Epidermal melanocyte (primary cell): ENCODE measurements around the gene IAH1.

Source experiments
- DNase-seq: peaks from one replicate; pipeline ENCODE4 v3.0.0; 2011; ENCODE audit warnings: low spot score; ENCODE audit not compliant: insufficient read length

IAH1 gene, protein sequence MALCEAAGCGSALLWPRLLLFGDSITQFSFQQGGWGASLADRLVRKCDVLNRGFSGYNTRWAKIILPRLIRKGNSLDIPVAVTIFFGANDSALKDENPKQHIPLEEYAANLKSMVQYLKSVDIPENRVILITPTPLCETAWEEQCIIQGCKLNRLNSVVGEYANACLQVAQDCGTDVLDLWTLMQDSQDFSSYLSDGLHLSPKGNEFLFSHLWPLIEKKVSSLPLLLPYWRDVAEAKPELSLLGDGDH

DNA sequence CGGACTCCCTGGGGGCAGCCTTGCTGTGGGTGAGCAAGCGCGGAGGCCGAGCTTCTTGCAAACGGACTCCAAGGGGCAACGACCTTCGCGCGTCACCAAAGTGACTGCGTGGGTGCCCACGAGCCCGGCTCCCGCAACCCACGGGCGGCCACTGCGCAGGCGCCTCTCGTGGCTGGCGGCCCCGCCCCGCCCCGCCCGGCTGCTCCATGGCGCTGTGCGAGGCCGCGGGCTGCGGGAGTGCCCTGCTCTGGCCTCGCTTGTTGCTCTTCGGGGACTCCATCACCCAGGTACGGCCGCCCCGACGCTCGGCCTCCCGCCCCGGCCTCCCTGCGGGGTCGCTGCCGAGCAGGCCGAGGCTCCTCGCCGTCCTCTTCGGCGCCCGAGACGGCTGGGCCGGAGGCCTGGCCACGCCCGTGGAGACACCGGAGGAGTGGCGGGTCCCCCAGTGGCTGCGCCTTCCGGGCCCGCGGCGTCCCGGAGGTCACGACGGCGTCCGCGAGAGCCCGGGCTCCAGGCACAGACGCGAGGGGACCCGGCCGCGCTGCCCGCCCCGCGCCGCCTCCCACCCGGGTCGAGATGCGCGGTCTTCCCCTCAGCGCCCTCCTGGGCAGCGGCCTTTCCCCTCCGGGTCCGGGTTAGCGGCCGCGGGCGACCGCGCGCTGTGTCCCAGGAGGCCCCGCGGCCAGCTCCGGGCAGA lies at the start of gene IAH1:
Gene IAH1 (plus strand): TSS at position 191 of the 697 bp plus-strand sequence. CDS start 16 bp downstream, at position 207.
- peak; percentile 80 for DNase-seq

DNA sequence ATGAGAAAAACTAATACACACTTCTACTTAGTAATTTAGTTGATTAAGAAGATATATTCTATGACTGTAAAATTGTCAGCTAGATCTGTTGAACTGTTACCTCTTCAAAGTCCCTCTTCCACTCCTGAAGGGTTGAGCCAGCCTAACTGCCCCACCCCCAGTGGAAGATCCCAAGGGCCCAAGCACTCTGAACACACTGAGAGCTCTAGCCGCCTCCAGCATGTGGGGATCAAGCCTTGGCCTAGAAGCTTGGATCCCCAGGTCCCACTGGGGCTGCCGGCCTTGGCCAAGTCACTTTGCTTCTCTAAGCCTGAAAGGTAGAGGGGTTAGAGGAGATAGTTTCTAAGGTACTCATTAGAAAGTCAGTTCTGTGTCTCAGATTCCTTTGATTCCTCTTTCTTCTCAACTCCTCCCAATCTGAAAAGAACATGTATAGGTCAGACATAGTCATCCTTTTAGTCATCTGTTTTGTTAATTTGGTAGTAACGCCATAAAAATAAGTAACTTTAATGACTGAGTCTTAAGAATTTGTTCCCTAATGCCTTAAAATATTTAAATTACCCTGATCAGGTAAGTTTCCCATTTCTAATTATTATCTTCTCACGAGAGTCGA lies 45.3 kb upstream of the IAH1 start:
- DNase-seq: no peak

DNA sequence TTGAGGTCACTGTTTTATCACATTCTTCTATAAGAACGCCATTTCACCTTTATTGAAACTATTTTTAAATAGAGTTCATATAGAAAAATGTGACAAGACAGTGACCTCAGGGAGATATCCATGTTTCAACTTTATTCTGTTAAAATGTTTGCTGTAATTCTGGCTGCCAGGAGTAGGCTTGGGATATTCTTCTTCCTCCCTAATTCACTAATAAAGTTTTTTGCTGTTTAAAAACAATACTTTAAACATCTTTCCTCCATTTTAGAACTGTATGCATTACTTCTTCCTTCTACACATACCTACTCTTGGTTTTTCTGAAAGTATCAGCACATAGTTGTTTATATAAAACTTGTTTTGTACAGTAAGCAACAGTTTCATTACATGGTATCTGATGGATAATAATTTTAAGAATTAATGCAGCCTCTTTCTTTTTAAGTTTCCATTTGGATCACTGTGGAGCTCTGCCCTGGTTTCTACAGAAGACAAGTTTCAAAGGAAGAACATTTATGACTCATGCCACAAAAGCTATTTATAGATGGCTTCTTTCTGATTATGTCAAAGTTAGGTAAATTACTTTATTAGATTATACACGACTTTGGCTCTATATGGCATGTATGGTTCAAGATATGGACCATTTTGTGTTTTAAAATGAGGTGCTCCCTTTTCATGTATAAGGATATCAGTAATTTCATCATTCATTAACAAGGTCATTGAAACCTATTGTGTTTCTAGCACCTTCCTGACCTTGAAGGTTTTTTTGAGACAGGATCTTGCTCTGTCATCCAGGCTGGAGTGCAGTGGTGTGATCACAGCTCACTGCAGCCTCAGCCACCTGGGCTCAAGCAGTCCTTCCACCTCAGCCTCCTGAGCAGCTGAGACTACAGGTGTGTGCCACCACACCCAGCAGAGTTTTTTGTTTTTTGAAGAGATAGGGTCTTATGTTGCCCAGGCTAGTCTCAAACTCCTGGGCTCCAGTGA lies 43.7 kb upstream of the IAH1 start:
- no peak for DNase-seq

DNA sequence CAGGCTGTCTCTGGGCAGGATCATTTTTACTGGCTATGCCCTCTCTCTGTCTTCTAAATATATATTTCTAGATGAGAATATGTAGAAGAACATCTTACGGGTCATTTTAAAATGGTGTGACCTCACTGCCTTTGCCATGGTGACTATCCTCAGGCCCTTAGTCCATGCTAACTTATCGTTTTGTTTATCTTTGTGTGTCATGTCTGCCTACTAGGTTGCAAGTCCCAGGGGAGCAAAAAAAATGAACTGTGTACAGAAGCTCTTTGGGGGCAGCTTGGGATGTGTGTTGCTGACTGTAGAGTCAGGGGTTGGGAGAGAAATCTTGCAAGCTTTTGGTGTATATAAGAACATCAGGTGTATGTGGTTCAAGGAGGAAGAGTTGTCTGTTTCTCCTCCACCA lies 39.9 kb upstream of the IAH1 start:
- DNase-seq: no peak

DNA sequence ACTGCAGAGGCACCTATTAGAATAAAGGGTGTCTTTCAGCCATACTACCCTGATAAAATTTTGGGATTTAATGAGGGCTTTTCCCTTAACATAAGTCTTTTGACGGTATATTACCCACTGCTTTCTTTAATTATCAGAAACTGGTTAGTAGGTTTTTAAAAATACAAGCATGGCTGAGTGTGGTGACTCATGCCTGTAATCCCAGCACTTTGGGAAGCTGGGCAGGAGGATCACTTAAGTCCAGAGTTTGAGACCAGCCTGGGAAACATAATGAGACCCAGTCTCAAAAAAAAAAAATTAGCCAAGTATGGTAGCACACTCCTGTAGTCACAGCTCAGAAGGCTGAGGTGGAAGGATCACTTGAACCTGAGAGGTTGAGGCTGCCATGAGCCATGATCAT lies 34.8 kb upstream of the IAH1 start:
- DNase-seq: no peak

DNA sequence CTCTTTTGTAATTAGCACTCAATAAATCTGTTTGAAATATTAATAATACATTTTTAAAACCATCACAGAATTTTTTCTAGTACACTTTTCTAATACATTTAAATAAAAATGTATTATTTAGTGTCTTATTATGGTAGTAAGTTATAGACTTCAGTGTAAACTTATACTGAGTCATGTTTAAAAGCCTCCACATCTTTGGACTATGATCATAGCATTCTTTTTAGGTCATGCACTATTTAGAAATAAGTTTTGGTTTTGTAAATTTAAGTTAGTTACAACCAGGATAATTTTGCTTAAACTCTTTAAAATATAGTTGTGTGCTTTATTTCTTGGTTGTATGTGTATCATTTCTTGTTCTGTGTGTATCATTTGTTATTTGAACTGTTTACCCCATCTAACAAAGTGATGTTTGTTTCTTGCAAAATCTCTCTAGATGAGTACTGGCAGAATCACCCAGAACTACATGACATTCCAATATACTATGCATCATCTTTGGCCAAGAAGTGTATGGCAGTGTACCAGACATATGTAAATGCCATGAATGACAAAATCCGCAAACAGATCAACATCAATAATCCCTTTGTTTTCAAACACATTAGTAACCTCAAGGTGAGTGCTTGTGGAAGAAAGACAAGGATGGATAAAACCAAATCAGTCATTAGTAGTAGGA lies 34.2 kb upstream of the IAH1 start:
- no peak for DNase-seq

DNA sequence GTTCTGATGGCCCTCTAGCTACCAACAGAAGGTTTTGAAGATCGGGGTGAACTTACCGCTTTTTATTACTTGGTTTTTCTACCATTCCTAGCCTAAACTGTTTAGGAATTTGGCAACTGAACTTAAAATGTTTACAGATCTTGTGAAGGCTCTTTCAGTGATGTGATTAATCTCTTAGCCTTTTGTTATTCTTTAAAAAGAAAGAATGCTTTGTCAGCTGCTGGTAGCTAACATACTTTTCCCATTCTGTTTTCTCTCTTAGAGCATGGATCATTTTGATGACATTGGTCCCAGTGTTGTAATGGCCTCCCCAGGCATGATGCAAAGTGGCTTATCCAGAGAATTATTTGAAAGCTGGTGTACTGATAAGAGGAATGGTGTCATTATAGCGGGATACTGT lies 32.8 kb upstream of the IAH1 start:
- DNase-seq: no peak

DNA sequence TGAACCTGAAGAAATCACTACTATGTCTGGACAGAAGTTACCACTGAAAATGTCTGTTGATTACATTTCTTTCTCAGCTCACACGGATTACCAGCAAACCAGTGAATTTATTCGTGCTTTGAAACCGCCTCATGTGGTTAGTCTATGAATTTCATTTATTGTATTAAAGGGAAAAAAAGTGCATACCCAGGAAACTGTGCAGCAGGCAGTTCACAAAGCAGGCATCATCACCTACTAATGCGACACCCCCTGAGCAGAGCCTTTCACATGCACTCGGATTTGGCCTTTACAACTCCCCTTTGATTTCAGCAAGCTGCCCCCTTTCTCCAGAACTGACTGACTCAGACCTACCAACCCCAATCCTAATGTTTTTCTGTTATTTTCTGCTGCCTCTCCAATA lies 30.8 kb upstream of the IAH1 start:
- DNase-seq: no peak

DNA sequence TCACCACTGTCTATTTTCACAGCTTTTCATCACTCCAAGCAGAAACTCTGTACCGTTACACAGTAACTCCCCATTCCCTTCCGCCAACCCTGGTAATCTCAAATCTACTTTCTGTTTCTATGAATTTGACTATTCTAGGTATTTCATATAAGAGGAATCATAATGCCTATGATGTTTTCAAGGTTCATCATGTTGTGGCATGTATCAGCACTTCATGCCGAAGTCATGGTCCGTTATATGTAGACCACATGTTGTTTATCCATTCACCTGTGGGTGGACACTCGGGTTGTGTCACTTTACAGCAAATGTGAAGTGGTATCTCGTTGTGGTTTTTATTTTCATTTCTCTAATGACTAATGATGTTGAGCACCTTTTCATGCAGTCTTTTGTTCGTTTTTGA lies 29.3 kb upstream of the IAH1 start:
- no peak for DNase-seq

DNA sequence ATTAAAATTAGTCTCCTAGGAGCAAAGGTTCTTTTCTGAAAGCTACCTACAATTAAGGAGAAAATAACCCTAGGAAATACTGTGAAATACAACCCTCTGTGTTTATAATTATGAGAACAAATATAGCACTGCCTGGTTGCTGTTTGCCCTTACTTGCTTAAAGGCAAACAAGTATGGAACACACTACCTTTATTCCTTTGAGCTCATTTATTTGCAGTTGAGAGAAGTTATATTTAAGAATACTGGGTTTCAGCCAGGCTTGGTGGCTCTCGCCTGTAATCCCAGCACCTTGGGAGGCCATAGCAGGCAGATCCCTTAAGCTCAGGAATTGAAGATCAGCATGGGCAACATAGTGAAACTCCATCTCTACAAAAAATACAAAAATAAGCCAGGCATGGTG lies 23.1 kb upstream of the IAH1 start:
- DNase-seq: no peak

DNA sequence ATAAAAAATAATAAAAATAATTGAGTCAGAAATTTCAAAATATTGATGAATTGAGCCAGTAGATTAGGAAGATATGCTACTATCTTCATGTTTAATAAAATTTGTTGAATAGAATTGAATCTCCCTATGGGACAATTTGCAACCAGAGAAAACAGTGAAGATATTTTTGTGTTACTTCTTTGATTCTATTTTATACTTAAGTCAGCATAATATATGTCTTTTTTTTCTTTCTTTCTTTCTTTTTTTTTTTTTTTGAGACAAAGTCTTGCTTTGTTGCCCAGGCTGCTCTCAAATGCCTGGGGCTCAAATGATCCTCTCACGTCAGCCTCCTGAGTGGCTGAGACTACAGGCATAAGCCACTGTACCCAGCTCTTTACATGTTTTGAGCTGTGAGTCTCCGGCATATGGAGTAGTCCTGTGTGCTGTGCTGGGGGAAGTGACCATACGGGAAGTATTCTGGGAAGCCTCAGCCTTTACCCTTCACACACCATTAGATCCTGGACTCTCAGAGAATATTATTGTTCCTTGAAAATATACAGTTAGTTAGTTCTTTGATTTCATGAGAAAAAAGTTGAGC lies 13.8 kb upstream of the IAH1 start:
- DNase-seq: peak; percentile 73

DNA sequence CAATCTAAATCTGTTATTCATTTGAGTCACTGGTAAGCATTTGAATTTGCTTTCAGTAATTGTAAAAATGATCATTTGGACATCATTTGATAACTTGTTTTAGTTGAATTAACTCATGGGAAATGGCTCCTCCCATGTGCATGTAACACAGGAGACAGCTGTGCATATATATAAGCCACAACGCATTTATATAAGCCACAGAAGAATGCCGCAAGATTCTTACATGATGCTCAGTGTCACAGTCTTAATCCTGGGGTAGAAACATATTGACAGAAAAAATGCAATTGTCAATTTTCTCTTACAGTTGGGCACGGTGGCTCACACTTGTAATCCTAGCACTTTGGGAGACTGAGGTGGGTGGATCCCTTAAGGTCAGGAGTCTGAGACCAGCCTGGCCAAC lies 13.3 kb upstream of the IAH1 start:
- no peak for DNase-seq

DNA sequence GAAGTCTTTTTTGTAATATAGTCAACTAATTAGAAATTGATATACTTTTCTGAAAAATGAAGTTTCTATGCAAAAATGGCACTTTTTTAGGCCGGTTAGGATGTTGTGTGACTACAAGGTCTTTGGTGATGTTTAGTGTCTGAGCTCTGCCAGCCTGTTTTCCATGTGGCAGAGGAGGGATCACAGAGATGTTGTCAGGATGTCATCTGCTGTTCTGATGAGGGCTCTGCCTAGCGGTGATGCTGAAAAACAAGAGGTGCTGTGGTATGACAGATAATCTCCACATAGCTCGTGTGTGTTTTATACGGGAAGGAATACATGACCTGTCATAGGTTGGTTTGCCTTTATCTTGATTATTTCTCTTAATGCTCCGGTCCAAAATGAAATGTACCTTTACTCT lies 12.0 kb upstream of the IAH1 start:
- no peak for DNase-seq

DNA sequence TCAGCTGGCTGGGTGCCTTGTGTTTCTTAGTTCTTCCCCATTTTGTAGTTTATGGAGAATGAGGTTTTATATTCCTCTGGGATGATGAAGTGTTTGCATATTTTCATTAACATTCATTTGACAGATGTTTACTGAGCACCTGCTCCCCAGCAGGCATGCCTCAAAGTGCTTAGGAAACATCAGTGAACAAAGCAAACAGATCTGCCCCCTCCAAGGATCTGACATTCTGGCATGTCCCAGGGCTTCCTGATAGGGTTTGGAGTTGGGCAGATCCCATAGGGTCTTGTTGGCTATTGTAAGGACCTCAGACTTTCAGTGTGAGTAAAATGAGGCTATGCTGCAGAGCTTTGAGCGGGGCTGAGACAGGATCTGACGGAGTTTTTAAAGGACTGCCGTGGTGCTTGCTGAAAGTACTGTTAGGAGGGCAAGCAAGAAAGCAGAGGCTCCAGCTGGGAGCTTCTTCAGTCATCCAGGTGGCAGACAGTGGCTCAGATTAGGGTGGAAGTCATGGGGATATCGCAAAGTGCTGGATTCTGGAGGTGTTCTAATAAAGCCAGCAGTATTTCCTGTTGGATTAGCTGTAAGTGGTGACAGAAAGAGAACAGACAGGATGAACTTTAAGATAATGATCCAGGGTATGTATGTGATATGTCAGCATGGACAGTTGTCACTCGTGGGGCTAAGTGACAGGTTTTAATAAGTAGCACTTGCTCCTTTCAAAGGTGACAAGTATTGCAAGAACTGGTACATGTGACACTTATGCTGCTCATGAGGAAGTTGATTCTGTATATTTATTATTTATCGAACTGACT lies 11.3 kb upstream of the IAH1 start:
- DNase-seq: no peak

DNA sequence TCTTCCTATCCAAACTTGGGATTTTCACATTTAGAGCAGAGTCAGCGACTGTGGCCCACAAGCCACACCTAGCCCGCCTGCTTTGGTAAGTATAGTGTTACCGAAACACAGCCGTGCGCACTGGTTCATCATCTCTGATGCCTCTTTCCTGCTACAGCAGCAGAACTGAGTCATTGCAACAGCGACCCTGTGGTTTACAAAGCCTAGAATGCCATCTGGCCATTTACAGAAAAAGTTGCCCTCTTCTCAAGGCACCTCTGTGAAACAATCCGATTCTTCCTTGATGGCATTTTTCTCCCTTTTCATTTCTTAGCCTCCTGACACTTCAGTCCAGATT lies 10.7 kb upstream of the IAH1 start:
- DNase-seq: no peak

DNA sequence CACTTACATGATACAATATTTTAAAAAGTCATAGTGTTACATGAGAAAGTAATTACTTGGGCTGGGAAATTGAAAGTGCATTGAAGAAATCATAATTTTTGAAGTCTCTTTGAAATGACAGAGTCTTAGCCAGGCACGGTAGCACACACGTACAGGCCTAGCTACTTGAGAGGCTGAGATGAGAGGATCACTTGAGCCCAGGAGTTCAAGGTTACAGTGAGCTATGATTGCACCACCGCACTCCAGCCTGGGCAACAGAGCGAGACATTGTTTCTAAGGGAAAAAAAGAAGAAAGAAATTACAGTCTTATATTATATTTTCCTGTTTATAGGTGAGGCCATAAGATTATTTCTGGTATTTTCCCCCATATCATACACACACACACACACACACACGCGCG lies 9.2 kb upstream of the IAH1 start:
- no peak for DNase-seq

DNA sequence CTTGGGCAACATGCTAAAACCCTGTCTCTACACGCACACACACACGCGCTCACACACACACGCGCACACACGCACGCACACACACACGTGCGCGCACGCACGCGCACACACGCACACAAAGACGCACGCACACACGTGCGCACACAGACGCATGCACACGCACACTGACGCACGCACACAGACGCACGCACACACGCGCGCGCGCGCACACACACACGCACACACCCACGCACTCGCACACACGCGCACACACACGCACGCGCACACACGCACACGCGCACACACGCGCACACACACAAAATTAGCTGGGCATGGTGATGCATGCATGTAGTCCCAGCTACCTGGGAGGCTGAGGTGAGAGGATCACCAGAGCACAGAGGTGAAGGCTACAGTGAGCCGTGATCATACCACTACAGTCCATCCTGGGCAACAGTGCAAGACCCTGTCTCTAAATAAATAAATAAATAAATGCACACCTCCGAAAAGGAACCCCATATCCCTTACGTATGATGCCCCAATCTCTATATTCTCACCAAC lies 8.1 kb upstream of the IAH1 start:
- DNase-seq: no peak

DNA sequence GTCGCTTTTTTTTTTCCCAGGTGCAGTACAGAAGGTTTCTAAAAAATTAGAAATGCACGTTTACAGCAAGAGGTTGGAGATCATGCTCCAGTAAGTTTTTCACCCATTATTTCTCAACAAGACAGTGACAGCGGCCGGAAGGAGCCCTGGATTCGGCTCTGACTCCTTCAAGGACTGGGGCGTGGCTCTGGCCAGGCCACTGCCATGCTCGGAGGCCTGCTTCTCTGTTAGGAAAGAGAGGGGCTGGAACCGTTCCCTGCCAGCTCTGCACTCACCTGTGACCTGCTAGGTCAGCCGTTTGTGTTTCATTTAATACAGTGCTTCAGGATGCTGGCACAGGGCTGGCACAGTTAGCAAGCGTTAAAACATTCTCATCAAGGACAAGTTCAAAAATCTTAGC lies 6.7 kb upstream of the IAH1 start:
- no peak for DNase-seq

DNA sequence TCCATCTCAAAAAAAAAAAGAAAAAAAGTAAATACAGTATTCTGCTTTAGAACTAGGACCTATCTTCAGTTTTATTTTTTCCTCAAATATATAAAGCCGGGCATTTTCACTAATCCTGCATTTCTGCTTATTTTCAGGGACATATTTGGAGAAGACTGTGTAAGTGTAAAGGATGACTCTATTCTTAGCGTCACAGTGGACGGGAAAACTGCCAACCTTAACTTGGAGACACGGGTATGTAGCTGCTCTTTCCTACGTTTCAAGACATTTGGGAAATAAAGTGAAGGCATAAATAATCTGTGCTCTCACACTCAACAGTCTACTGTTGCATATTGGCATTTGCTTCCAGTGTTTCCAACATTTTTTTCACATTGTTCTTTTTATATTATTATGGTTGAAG lies 3.1 kb upstream of the IAH1 start:
- DNase-seq: no peak

DNA sequence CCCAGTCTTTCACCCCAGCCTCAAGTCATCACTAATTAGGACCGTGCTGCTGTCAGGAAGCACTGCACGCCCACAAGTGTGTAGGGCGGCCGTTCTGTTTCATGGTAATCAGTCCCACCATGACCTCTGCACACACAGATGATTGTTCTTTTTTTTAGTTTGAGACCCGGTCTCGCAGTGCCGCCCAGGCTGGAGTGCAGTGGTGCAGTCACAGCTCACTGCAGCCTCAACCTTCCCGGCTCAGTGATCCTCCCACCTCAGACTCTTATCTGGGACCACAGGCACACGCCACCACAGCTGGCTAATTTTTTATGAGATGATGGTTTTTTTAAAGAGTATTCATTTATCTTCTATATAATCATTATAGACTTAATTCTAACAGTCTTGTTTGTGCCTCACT lies 1.8 kb upstream of the IAH1 start:
- no peak for DNase-seq
